Adrenal gland (tissue), 5 donors: ENCODE data around the gene IFNL3.
"Not testable (repeated sequence)": the region's sequence is repeated elsewhere in the genome, so short reads cannot be mapped to it uniquely, and the experiment has no call there.

ENCODE experiments used
- CTCF ChIP-seq, 6 experiments: fragments of 450-650 bp in 4 of 6; fragments of 200-600 bp in 2 of 6; sonication (generic) in 1 of 6; IDR thresholded peaks; 1 replicate in 5 of 6; 2 replicates in 1 of 6; pipeline versions ENCODE4 v1.5.1 to v1.8.0; 2016 to 2021; ENCODE audit warnings: antibody characterized with exemption in 6 of 6, mild to moderate bottlenecking in 2 of 6, moderate library complexity in 1 of 6
- POLR2A ChIP-seq, 2 donors: fragments of 450-650 bp; IDR thresholded peaks; one replicate each; pipeline ENCODE4 v1.6.1; 2017; ENCODE audit warnings: antibody characterized with exemption in 2 of 2, mild to moderate bottlenecking in 2 of 2, moderate library complexity in 1 of 2
- donor health status: DM: no; HTN: no; CAD: no.

- not testable (repeated sequence) for TF ChIP-seq CTCF, POLR2A (IDR thresholded peaks at IDR 0.05)
Measured at GRCh38 chr19:39268085-39268484, 23.3 kb upstream of the IFNL3 start, which contains the start of gene IFNL2.
